Neural cell (in vitro differentiated cells): ENCODE measurements around the gene ACTR6. TPM values are rescaled to one million over a fixed set of nuclear protein-coding genes. Genes with fewer than 3 reads are reported as not detected.

ENCODE experiments used
- H2AFZ ChIP-seq: fragments of 200-600, 300-800 bp; sonication (generic), shearing (Covaris generic); 2 replicates; pipeline ENCODE4 v1.6.0; 2014; ENCODE audit warnings: low read depth, mild to moderate bottlenecking, antibody characterized with exemption, low read length, moderate library complexity
- H3F3A ChIP-seq: fragments of 200-600 bp; shearing (Covaris generic); 2 replicates; pipeline ENCODE4 v1.6.1; 2016; ENCODE audit warnings: mild to moderate bottlenecking, moderate library complexity, mixed read lengths, antibody characterized with exemption, low read length; ENCODE audit not compliant: insufficient read depth, poor library complexity, severe bottlenecking
- H3K27ac ChIP-seq: fragments of 200-600, 300-800 bp; sonication (generic), shearing (Covaris generic); 2 replicates; pipeline ENCODE4 v1.5.1; 2014; ENCODE audit warnings: mild to moderate bottlenecking, low read length, moderate library complexity
- H3K27me3 ChIP-seq: fragments of 300-800, 200-600 bp; sonication (generic), shearing (Covaris generic); 2 replicates; pipeline ENCODE4 v1.6.0; 2014; ENCODE audit warnings: mild to moderate bottlenecking, low read depth, low read length, moderate library complexity; ENCODE audit not compliant: insufficient read depth
- H3K36me3 ChIP-seq: fragments of 300-800, 200-600 bp; sonication (generic), shearing (Covaris generic); 2 replicates; pipeline ENCODE4 v1.5.1; 2014; ENCODE audit warnings: mild to moderate bottlenecking, antibody characterized with exemption, low read length, moderate library complexity; ENCODE audit not compliant: insufficient read depth
- H3K4me2 ChIP-seq: fragments of 300-800, 200-600 bp; sonication (generic), shearing (Covaris generic); 2 replicates; pipeline ENCODE4 v1.6.0; 2014; ENCODE audit warnings: mild to moderate bottlenecking, low read length
- H3K4me3 ChIP-seq: fragments of 300-800, 200-600 bp; sonication (generic), shearing (Covaris generic); 2 replicates; pipeline ENCODE4 v1.5.1; 2014; ENCODE audit warnings: mild to moderate bottlenecking, low read length, moderate library complexity
- H3K79me2 ChIP-seq: fragments of 200-600 bp; shearing (Covaris generic); replicated peaks from 2 replicates; pipeline ENCODE4 v1.6.0; 2014; ENCODE audit warnings: mild to moderate bottlenecking, low read length, moderate library complexity; ENCODE audit not compliant: insufficient read depth
- H3K9ac ChIP-seq: fragments of 300-800, 200-600 bp; sonication (generic), shearing (Covaris generic); 2 replicates; pipeline ENCODE4 v1.6.1; 2016; ENCODE audit warnings: mild to moderate bottlenecking, low read length, mixed read lengths
- H3K9me2 ChIP-seq: fragments of 200-600 bp; shearing (Covaris generic); 2 replicates; pipeline ENCODE4 v1.6.1; 2016; ENCODE audit warnings: mild to moderate bottlenecking, low read length, mixed read lengths; ENCODE audit not compliant: insufficient read depth
- H3K9me3 ChIP-seq: fragments of 200-600, 300-800 bp; sonication (generic), shearing (Covaris generic); 2 replicates; pipeline ENCODE4 v1.6.1; 2016; ENCODE audit warnings: mild to moderate bottlenecking, mixed run types, low read length, moderate library complexity, mixed read lengths
- H4K20me1 ChIP-seq: fragments of 200-600 bp; shearing (Covaris generic); 2 replicates; pipeline ENCODE4 v1.6.1; 2016; ENCODE audit warnings: mild to moderate bottlenecking, mixed run types; ENCODE audit not compliant: insufficient read depth
- EP300 ChIP-seq: fragments of 450-650 bp; conservative IDR thresholded peaks from 2 replicates; pipeline ENCODE4 v1.6.1; 2014; ENCODE audit warnings: antibody characterized with exemption, mild to moderate bottlenecking, moderate library complexity; ENCODE audit not compliant: poor library complexity, severe bottlenecking
- EZH2 ChIP-seq: fragments of 200-600, 300-800 bp; shearing (Covaris generic), sonication (generic); IDR thresholded peaks from 2 replicates; pipeline ENCODE4 v1.6.1; 2014; ENCODE audit warnings: antibody characterized with exemption, low read length, borderline replicate concordance, mild to moderate bottlenecking; ENCODE audit not compliant: insufficient read depth, poor library complexity, severe bottlenecking
- MXI1 ChIP-seq: fragments of 450-650 bp; conservative IDR thresholded peaks from 2 replicates; pipeline ENCODE4 v1.6.1; 2014; ENCODE audit warnings: antibody characterized with exemption, mild to moderate bottlenecking; ENCODE audit not compliant: poor library complexity, severe bottlenecking
- POLR2AphosphoS5 ChIP-seq: IDR thresholded peaks from 2 replicates; pipeline ENCODE4 v1.6.1; 2012
- RAD21 ChIP-seq: fragments of 450-650 bp; conservative IDR thresholded peaks from 2 replicates; pipeline ENCODE4 v1.6.1; 2014; ENCODE audit warnings: antibody characterized with exemption, mild to moderate bottlenecking, moderate library complexity
- SMC3 ChIP-seq: fragments of 450-650 bp; conservative IDR thresholded peaks from 2 replicates; pipeline ENCODE4 v1.6.1; 2014; ENCODE audit warnings: antibody characterized with exemption, mild to moderate bottlenecking, moderate library complexity; ENCODE audit not compliant: poor library complexity
- TAF1 ChIP-seq: IDR thresholded peaks from 2 replicates; pipeline ENCODE4 v1.6.1; 2012; ENCODE audit warnings: low read depth
- polyA plus RNA-seq: library from polyadenylated mRNA; depleted of rRNA; stranded (reverse); fragments of >200 nt; gene quantifications from 2 replicates; pipeline ENCODE4 v1.2.3, GENCODE V29; 2014
- TF ChIP-seq, protein P1 (sequence below): fragments of 450-650 bp; IDR thresholded peaks from 2 replicates; pipeline ENCODE4 v1.5.1; 2014; ENCODE audit warnings: antibody characterized with exemption, mild to moderate bottlenecking, moderate library complexity; ENCODE audit not compliant: poor library complexity, severe bottlenecking
- TF ChIP-seq, protein P2 (sequence below): IDR thresholded peaks from 2 replicates; pipeline ENCODE4 v1.6.1; 2012; ENCODE audit warnings: borderline replicate concordance

ACTR6 gene
- polyA plus RNA-seq, 1 donor from 2014 or later, result 128 TPM

- Histone ChIP-seq H3K27me3 (no peaks in the 10 kb centered on the region), H3K27ac (no peak overlapping the region), H3K79me2 (no peaks in the 10 kb centered on the region), H3K36me3 (no peaks in the 10 kb centered on the region), H3F3A (no peaks in the 10 kb centered on the region), H3K9me3 (no peaks in the 10 kb centered on the region), H3K9ac (no peak overlapping the region), H4K20me1 (no peaks in the 10 kb centered on the region), H2AFZ (no peak overlapping the region), H3K9me2 (no peaks in the 10 kb centered on the region), H3K4me2 (no peak overlapping the region), H3K4me3 (no peak overlapping the region)
- TF ChIP-seq, protein P1, sequence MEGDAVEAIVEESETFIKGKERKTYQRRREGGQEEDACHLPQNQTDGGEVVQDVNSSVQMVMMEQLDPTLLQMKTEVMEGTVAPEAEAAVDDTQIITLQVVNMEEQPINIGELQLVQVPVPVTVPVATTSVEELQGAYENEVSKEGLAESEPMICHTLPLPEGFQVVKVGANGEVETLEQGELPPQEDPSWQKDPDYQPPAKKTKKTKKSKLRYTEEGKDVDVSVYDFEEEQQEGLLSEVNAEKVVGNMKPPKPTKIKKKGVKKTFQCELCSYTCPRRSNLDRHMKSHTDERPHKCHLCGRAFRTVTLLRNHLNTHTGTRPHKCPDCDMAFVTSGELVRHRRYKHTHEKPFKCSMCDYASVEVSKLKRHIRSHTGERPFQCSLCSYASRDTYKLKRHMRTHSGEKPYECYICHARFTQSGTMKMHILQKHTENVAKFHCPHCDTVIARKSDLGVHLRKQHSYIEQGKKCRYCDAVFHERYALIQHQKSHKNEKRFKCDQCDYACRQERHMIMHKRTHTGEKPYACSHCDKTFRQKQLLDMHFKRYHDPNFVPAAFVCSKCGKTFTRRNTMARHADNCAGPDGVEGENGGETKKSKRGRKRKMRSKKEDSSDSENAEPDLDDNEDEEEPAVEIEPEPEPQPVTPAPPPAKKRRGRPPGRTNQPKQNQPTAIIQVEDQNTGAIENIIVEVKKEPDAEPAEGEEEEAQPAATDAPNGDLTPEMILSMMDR, result no peak
- TF ChIP-seq EZH2 (no peak), TAF1 (no peak), EP300 (no peak), MXI1 (no peak), POLR2AphosphoS5 (no peak), SMC3 (no peak), RAD21 (no peak)
- TF ChIP-seq, protein P2, sequence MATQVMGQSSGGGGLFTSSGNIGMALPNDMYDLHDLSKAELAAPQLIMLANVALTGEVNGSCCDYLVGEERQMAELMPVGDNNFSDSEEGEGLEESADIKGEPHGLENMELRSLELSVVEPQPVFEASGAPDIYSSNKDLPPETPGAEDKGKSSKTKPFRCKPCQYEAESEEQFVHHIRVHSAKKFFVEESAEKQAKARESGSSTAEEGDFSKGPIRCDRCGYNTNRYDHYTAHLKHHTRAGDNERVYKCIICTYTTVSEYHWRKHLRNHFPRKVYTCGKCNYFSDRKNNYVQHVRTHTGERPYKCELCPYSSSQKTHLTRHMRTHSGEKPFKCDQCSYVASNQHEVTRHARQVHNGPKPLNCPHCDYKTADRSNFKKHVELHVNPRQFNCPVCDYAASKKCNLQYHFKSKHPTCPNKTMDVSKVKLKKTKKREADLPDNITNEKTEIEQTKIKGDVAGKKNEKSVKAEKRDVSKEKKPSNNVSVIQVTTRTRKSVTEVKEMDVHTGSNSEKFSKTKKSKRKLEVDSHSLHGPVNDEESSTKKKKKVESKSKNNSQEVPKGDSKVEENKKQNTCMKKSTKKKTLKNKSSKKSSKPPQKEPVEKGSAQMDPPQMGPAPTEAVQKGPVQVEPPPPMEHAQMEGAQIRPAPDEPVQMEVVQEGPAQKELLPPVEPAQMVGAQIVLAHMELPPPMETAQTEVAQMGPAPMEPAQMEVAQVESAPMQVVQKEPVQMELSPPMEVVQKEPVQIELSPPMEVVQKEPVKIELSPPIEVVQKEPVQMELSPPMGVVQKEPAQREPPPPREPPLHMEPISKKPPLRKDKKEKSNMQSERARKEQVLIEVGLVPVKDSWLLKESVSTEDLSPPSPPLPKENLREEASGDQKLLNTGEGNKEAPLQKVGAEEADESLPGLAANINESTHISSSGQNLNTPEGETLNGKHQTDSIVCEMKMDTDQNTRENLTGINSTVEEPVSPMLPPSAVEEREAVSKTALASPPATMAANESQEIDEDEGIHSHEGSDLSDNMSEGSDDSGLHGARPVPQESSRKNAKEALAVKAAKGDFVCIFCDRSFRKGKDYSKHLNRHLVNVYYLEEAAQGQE, result no peak
These were observed 7.5 kb upstream of the ACTR6 start for GRCh38 chr12:100193085-100193484.

- Histone ChIP-seq H3K27ac (no peak overlapping the region), H4K20me1 (no peaks in the 10 kb centered on the region), H3K4me3 (no peak overlapping the region), H3K36me3 (no peaks in the 10 kb centered on the region), H3K27me3 (peaks cover 7% of the 10 kb centered on the region), H3K79me2 (peaks cover 14% of the 10 kb centered on the region), H3K4me2 (no peak overlapping the region), H2AFZ (no peak overlapping the region), H3K9ac (no peak overlapping the region), H3K9me2 (no peaks in the 10 kb centered on the region), H3F3A (no peaks in the 10 kb centered on the region), H3K9me3 (no peaks in the 10 kb centered on the region)
- no peak for TF ChIP-seq SMC3
- TF ChIP-seq, protein P2, result no peak
- TF ChIP-seq EP300, result no peak
- no peak for TF ChIP-seq MXI1
- no peak for TF ChIP-seq POLR2AphosphoS5
- no peak for TF ChIP-seq EZH2
- no peak for TF ChIP-seq RAD21
These were observed 3.1 kb upstream of the ACTR6 start for GRCh38 chr12:100197486-100197885.
